Gastrocnemius medialis (tissue), 4 donors: ENCODE data around the gene H3-3A.

ENCODE experiments used
- POLR2A ChIP-seq, 2 donors: fragments of 450-650 bp; IDR thresholded peaks; one replicate each; pipeline ENCODE4 v1.6.1; 2017; ENCODE audit warnings: antibody characterized with exemption in 2 of 2, mild to moderate bottlenecking in 2 of 2, moderate library complexity in 2 of 2
- TF ChIP-seq, protein P1 (sequence below), 5 experiments: fragments of 450-650 bp in 3 of 5; fragments of 200-600 bp in 2 of 5; sonication (generic) in 2 of 5; IDR thresholded peaks in 4 of 5; conservative IDR thresholded peaks in 1 of 5; 1 replicate in 4 of 5; 2 replicates in 1 of 5; pipeline ENCODE4 v1.5.1; 2016 to 2019; ENCODE audit warnings: antibody characterized with exemption in 5 of 5, mild to moderate bottlenecking in 3 of 5, moderate library complexity in 3 of 5

DNA sequence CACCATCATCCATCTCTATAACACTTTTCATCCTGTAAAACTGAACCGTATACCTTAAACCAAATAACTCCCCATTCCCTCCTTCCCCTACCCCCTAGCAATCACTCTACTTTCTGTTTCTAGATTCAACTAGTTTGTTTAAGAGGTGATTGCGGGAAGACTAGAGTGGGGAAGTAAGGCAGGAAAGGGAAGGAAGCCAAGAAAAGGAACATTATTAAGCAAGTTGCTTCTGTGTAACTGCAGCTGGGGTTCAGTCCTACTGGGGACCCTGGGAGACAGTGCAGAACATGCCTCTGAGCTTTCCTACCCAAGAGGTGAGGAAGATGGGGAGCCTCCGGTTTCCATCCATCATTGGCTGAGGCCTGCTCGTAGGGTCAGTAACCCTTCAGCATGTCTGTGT lies 28.9 kb upstream of the H3-3A start:
- TF ChIP-seq, protein P1, sequence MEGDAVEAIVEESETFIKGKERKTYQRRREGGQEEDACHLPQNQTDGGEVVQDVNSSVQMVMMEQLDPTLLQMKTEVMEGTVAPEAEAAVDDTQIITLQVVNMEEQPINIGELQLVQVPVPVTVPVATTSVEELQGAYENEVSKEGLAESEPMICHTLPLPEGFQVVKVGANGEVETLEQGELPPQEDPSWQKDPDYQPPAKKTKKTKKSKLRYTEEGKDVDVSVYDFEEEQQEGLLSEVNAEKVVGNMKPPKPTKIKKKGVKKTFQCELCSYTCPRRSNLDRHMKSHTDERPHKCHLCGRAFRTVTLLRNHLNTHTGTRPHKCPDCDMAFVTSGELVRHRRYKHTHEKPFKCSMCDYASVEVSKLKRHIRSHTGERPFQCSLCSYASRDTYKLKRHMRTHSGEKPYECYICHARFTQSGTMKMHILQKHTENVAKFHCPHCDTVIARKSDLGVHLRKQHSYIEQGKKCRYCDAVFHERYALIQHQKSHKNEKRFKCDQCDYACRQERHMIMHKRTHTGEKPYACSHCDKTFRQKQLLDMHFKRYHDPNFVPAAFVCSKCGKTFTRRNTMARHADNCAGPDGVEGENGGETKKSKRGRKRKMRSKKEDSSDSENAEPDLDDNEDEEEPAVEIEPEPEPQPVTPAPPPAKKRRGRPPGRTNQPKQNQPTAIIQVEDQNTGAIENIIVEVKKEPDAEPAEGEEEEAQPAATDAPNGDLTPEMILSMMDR (IDR thresholded peaks at IDR 0.05 in 4 of 5, conservative IDR thresholded peaks at IDR 0.05 in 1 of 5): no peak
- no peak for TF ChIP-seq POLR2A (IDR thresholded peaks at IDR 0.05)
